NOMO-1 (cell line): ENCODE data around the gene PDE9A.

Source experiments
- DNase-seq, 2 experiments: peaks; one replicate each; lab custom pipeline; 2025; ENCODE audit not compliant: unreplicated experiment in 2 of 2; lab: John Stamatoyannopoulos, UW

PDE9A gene

DNA sequence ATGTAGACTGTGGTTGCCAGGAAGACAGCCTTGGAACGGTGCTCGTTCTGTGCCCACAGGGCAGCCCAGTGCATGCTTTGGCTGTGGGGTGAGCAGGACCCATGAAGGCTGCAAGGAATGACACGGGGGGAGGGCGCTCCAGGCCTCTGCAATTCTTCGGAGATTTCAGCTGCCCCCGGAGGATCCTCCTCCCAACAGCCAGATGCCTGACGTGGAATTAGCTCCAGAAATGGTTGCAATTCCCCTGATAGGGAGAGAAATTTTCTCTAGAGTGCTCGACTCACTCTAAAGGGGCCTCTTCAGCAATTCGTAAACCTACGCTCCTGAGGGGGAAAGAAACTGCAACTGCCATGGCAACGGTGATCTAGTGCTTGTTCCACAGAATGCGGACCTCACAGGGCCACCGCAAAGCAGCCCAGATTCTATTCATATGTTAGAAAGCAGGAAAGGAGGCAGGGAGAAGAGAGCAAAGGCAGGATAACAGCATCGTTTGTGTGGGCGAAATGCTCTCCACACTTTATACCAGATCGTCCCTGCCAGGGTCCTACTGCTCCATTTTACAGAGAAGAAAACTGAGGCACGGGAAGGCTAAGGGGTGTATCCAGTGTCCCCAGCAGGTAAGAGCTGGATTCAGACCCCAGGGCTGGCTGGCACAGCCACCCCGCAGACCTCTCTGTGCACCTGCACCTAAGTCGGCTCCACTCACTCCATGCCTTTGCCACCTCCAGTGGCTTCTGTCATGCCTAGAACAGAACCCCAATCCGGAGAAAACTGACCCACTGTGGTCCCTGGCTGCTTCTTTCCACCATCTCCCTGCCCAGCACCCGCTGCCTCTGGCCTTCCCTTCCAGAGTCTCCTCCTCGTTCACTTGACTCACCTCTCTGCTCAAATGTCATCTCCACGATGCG lies 11.9 kb upstream of the PDE9A start:
- no peak for DNase-seq

DNA sequence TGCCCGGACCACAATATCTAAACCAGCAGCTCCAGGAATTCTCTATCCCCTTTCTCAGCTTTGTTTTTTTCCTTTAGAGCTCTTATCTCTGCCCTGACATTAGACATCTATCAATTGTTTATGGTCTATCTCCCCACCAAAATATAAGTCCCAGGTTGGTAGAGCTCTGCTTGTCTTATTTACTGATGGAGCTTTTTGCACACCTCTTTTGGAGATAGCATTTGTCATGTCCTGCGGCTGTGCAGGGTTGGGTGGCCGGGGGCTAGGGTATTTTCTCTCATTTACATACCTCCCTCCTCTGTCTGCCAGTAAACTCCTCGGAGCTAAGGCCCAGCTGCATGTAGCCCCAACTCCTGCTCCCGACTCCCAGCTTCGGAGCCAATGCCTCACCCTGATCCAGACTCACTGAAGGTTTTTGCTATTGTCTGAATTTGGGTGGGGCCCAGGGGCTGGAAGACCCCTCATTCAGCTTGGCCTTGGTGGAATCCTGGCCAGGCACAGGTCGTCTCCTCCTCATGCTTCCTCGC lies 11.1 kb upstream of the PDE9A start:
- DNase-seq = no peak

DNA sequence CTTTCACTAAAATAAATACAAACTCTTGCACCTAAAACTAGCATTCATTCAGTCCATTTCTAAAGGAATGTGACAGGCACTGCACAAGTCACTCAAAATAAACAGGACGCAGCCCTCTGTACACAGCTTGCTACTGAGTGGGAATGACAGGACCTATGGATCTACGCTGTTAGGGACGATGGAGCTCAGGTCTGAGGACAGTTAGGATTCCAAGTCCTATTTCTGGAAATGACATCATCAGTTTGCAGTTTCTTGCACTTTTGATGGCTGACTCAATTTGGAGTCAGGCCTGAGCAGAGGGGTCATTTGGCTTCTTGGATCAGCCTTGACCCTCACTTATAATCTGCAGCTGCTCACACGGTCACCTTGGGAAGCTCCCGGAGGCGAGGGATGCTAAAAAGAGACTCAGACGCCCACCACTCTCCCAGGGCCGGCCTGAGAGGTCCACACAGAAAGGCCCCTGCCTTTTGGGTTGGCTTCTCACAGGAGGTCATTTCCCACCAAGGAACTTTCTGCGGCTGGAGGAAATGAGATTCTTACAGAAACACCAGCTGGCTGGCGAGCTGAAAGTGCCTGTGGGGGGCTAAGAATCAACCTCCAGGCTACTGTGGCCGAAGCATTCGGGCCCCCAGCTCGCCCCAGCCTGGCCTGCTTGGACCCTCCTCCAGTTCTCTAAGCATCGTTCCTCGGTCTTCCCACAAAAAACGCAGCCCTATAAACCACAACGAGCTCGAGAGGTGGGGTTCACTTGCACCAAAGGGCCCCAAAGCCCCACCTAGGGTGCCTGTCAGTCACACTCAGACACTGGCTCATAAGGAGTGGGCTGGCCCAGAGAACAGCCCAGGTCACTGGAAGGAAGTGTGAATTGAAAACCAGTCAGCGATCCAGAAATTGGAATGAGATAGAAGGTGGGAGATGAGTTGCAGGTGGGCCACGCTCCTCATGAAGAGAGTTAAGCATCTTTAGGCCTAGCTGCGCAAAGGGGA lies 8.9 kb upstream of the PDE9A start:
- DNase-seq = no peak

DNA sequence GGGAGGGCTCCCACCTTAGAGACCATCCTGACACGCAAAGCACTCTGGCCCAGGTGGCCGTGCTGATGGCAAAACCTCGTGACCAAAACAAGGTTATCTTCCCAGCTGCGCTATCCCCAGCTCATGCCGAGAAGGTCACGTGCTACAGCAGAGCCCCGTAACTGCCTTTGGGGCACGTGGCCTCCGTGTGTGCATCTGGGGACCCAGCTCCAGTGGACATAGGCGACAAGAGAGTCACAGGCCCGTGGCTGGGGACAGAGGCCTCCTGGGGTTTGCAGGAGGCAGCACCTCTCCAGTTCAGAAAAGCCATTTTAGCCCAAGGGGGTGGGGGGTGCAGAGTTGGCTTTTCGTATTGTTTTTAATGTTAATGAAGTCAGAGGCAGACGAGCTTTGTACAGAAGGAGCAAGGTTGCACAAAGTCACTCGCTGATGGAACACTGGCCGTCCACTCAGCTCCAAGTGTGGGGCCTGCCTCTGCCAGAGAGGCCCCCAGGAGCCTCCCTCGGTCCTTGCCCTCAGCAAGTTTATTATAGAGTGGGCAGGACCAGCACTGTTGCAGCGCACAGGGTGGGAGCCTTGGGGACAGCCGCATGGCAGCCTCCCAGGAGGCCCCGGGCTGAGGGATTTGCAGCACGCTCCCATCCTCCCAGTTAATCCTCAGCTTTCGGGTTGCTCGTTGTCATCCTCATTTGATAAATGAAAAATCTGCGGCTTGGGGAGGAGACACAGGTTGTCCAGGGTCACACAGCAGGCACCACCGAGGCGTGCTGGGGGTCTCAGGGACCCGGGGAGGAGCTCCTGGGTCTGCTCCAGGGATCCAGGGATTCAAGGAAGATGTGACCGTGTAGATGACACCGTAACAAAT lies 8.0 kb upstream of the PDE9A start:
- DNase-seq = no peak

DNA sequence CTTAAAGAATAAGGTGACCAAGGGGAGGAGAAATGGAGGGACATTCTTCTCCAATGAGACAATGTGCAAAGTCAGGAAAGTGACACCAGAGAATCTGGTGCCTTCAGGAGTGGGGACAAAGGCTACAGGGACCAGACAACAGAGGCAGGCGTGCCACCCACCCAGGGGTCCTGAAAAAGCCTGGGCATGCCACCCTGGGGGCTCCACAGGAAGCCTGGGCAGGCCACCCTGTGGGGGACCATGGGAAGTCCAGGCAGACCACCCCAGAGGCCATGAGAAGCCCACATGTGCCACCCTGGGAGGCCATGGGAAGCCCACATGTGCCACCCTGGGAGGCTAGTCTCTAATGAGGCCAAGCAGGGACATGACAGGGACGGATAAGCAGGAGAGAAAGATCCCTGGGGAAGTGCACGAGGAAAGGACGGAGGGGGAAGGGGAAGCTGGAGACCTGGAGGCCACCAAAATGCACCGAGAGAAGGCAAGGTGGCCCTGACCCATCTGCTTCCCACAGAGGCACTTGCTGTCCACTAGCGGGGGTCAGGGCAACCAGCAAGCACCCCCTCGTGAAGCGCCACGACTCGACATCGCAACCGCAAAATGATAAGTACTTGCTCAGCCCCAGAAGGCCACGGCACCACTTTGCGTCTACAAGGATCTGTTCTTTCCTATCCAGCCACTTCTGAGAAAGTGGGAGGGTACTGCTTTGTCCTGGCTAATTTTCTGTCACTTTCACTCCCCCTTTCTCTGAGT lies 7.2 kb upstream of the PDE9A start:
- DNase-seq = no peak

DNA sequence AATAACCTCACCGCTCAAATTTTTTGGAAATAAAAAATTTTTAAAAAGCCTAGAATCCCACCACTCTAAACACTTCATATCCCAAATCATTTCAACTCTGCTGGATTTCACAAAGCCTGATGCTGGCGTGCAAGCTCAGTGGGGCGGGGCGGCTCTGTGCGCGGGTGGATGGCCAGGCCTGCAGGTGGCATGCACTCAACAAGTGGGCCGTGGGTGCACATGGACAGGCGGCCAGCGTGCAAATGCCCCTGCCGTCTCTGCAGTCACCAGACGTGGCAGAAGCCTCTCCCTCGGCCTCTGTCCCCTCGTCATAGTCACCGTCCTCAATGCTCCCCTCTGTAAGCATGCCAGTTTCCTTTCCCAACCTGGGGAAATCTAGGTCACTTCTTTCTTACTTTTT lies 6.6 kb upstream of the PDE9A start:
- DNase-seq = no peak

DNA sequence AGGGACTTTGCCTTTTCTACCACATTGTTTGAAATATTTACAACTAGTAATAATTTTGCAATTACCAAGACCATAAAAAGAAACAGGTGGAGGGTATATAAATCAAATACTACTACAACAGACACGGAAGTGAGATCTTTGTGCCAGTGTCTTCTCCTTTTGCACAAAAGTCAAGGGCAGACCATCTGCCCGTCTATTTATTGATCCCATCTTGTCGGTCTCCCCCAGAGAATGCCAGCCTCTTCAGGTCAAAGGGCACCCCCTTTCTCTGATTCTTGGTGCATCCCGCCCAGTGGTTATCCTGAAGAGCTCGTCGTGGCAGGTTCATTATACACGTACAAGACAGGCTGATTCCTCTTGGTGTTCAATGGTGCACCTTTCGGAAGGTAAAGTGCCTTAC lies 4.8 kb upstream of the PDE9A start:
- DNase-seq = peak; percentile 18 to 19

DNA sequence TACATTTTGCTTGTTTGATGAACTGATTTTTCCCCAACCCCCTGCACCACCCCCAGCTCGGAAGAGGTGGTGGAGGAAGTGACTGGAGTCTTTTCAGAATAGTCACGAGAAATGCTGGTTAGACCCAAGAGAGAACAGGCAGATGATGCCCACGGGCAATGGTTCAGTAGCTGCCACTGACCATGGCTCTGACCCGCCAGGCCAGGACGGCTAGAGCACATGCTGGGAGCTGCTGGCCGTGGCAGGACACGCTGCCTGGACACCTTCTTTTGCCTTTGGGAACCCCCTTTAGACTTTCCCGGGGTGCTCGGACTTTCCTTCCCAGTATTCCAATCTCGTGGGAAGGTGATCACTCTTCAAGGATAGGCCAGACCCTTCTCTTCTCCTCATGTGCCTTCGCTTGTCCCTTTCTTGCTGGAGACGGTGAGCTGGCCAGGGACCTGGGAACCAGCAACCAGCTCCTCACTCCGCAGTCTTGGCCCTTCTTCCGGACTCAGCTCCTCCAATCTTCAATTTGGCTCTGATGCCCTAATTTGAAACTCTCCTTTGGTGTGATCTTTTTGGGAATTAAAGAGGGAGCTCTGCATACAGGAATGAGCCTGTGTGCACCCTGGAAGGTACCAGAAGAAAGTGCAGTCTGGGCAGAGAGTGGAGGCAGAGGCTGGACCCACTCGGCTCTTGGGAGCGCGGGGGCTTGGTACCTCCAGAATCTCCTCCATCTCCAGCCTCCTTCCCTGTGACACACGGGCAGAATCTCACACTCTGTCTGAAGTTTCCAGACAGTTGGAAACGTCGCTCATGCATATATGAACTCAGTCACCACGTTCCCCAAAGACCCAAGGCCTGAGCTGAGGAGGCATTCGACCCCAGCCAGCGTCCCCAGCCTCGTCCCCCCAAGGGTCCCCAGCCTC lies 4.0 kb upstream of the PDE9A start:
- no peak for DNase-seq

DNA sequence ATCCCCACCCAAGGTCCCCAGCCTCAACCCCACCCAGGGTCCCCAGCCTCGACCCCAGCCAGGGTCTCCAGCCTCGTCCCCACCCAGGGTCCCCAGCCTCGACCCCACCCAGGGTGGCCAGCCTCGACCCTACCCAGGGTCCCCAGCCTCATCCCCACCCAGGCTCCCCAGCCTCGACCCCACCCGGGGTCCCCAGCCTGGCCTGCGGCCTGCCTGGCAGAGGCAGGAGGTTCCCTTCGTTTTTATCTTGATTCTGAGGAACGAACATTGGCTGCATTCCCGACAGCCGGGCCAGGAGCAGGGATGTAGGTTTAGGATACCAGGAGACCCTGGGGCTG lies 3.4 kb upstream of the PDE9A start:
- no peak for DNase-seq

DNA sequence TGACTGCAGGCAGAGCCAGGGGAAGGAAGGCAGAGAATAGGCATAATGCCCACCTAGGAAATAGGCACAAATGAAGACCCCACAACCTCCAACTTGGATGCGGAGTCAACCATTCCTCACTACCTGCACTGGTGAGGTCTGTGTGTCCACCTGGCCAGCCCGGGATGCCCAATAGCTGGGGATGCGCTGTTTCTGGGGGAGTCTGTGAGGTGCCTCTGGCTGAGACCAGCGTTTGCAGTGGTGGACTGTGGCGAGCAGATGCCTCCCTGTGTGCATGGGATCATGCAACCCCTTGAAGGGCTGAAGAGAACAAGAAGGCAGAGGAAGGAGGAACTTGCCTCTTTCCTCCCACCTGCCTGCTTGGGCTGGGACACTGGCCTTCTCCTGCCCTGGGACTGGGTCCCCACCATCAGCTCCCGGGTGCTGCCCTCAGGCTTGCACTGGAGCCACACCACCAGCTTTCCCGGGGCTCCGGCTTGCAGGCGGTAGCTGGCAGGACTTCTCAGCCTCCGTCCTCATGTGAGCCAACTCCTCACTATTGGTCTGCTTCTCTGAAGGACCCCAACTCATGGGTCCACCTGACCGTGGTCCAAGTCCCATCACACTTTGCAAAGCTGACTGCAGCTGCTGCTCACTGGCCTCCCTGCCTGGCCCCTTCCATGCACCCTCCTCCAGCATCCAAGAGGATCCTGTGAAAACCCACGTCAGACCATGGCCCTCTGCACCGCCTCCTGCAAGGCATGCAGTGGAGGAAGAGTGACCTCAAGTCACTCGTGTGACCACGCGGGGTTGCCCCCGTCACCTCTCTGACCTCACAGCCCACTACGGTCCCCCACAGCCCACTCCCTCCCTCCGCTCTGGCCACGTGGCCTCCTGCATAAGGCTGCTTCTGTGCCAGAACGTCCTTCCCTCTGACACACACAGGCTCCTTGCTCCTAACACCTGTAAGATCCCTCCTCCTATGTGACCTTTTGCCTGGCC lies 2.7 kb upstream of the PDE9A start:
- no peak for DNase-seq

DNA sequence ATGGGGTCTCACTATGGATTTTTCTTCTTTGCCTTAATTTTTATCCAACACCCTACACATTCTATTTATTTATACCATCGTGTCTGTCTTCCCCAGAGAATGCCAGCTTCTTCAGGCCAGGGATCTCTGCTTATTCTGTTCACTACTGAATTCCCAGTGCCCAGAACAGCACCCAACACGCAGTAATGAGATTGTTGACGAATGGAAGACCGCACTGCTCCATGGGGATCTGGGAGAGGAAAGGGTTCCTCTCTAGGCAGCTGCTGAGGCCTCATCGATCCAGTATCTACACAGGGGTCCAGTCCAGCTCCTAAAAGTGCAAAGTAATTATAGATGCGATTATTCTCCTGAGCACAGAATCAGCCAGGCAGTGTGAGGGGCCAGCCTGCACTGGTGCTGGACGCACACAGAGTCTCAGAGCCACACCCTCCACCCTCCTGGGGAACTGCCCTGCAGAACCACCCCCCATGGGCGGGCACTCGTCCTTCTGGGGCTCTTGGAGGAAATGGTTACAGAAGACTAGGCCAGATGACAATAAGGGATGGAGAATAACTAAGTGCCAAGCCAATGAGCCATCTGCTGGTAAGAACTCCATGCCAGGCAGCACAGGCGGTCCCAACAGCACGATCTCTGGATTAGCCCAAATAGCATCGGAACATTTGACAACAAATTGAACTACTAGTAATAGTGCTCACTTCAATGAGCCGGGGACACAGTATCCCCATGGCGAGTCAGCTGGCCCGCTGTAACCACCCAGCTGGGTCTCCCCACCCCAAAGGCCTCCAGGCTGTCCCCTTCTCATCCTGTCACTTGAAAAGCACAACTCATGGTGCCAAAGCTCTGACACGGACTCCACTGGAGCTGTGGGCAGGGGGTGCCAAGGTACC lies 1.7 kb upstream of the PDE9A start:
- peak; percentile 61 to 65 for DNase-seq

DNA sequence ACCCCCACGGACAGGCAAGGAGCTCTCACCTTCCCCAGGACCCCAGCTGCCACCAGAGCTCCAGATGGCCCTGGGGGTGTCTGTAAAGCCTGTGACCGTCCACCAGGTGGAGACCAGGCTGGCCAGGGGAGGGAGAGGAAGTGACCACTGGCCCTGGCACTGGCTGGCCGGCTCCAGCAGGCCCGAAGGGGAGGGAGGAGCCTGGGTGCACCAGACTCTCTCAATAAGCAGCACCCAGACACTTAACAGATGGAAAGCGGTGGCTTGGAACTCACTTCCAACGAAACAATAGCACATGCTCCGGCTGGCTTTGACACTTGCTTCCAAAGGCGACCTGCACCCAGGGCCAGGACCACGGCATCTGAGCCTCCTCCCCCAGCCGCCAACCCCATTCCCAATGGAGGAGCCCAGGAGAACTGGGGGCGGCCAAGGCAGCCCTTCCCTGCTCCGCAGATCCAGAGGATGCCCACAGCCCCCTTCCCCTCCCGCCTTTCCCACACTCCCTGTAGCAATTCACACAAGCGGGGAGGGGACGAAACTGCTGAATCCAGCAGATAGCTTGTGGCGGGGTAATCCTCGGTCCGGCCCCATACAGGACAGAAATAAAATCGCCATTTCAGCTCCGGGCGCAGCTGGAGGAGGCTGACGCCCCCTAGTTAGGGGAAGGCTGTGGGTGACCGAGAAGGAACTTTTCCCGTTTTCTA lies 742 bp upstream of the PDE9A start:
- no peak for DNase-seq

DNA sequence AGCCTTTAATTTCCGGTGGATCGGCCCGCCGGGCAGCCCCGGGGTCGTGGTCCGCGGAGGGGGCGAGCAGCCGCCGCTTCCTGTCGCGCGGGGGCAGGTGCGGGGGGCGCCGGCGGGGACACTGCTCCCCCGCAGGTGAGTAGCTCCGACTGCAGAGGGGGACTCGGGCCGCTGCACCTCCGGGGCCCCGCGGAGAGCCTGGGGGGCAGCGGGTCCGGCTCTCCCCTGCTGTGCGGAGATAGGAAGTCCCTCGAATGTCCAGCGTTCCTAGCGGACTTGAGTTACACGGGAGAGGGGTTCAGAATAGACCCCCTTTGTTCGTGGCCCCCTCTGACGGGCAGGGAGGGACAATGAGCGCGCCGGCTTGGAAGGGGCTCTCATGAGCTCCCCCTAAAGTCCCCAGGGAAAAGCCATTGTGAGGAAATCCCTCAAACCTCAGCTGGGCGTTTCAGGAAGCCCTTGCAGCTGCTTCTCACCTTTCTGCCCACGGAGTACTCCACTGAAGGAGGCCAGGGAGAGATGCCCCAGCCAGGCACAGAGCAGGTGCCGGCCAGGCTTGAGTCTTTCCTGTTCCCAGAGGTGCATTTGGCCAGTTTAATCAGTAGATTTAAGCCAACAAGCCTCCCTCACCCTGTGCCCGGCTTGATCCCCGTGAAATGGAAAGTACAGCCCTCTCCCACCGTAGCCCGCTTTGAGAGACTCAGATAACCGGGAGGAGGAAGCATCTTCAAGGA lies 925 bp downstream of the PDE9A start:
- DNase-seq = no peak

DNA sequence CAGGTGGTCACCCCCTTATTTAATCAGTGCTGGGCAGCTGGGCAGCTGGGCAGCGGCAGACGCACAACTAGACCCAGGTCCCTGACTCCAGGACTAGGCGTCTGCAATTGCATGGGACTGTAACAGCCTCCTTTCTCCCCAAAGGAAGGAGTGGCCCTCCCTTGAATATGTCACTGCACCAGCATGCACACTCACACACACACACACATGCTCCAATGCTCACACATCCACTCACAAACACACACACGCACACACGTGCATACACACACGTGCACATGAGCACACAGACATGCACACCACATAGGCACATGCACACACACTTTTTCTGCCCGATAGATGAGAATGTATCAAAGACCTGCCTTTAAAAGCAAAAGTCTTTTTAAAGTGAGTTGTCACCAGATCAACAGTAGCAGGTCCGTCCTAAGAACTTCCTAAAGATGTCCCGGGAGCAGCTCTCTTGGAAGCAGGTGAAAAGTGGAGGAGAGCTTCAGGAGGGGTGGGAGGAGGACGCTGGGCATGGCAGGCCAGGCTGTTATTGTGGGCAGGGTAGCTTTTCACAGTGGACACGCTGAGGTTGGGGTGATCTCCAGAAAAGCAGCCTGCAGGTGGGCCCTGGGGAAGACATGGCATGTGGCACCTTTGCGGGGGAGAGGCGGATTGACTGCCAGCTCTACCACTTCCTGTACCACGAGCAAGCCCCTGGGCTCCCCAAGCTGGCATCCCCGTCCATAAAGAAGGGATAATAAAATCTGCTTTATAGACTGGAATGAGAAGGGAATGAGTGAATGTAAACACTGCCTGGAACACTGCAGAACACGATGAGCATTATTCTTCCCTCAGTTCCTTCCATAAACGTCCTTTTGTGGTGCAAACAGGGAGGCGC lies 1.7 kb downstream of the PDE9A start:
- DNase-seq = no peak
